Umbilical cord (tissue), 2 donors: ENCODE results near the gene LRCOL1. TPM values are rescaled to one million over a fixed set of nuclear protein-coding genes. Genes with fewer than 3 reads are reported as not detected.

Experiments used
- DNase-seq: peaks from one replicate; pipeline ENCODE4 v3.0.0-alpha.2; 2015; ENCODE audit warnings: low spot score
- total RNA-seq: library from RNA; depleted of rRNA; stranded (reverse); fragments of >200 nt; gene quantifications from one replicate; pipeline ENCODE4 v1.2.3, GENCODE V29; 2014; ENCODE audit warnings: low replicate concordance; ENCODE audit not compliant: insufficient read depth

Gene LRCOL1
- total RNA-seq = not detected

GRCh38 chr12:132610051-132610759 lies at the start of gene LRCOL1:
LRCOL1 (minus strand) TSS chr12:132610582; CDS start chr12:132606251, 4,331 bp downstream.
- no peak for DNase-seq

- DNase-seq = no peak
Measured at GRCh38 chr12:132660052-132660451, 49.7 kb upstream of the LRCOL1 start.

GRCh38 chr12:132659146-132659545 lies 48.8 kb upstream of the LRCOL1 start:
- no peak for DNase-seq

GRCh38 chr12:132658149-132658894 lies 47.9 kb upstream of the LRCOL1 start:
- DNase-seq = no peak

GRCh38 chr12:132657004-132657727 lies 46.8 kb upstream of the LRCOL1 start:
- DNase-seq = no peak

- peak; percentile 9 for DNase-seq
Measured at GRCh38 chr12:132653567-132654290, 43.3 kb upstream of the LRCOL1 start.

- DNase-seq = no peak
Measured at GRCh38 chr12:132651444-132652100, 41.2 kb upstream of the LRCOL1 start.

GRCh38 chr12:132649226-132649945 lies 39.0 kb upstream of the LRCOL1 start:
- DNase-seq = no peak

GRCh38 chr12:132648616-132649225 lies 38.3 kb upstream of the LRCOL1 start:
- DNase-seq = no peak

GRCh38 chr12:132647858-132648257 lies 37.5 kb upstream of the LRCOL1 start:
- DNase-seq = no peak

- no peak for DNase-seq
Measured at GRCh38 chr12:132646850-132647249, 36.5 kb upstream of the LRCOL1 start.

GRCh38 chr12:132642846-132643835 lies 32.8 kb upstream of the LRCOL1 start:
- no peak for DNase-seq

- DNase-seq = no peak
Measured at GRCh38 chr12:132641811-132642650, 31.6 kb upstream of the LRCOL1 start.

GRCh38 chr12:132640936-132641335 lies 30.6 kb upstream of the LRCOL1 start:
- no peak for DNase-seq

- no peak for DNase-seq
Measured at GRCh38 chr12:132639956-132640520, 29.7 kb upstream of the LRCOL1 start.

GRCh38 chr12:132638541-132639408 lies 28.4 kb upstream of the LRCOL1 start:
- peak; percentile 93 for DNase-seq
